ENCODE measurements around the gene CLDN6. TPM values are rescaled to one million over a fixed set of nuclear protein-coding genes. Genes with fewer than 3 reads are reported as not detected.

The CLDN6 gene
- total and polyA plus RNA-seq, 2 of the 13 experiments (the other 11 are each of a cell fraction or from before 2014, with no cell fraction given): 5.9 to 7.6 TPM

DNA sequence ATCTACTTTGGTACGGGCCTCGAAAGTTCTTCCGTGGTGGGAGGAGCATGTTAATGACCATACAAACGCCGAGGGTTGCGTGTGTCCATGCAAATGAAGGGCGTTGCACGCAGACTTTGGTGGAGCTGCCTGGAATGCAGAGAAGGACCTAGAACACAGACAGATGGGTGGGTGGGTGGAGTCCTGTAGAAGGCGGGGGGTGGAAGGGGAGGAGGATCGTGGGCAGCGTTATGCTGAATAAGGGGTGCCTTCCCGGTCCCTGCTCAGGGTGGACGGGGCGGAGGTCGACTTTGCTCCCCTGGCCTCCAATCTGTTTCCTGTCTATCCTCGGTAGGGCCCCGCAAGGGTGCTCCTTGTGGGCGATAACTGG lies 49.6 kb downstream of the CLDN6 start (continued):
- no peak for TF ChIP-seq ZNF550 (CRISPR knock-in tag; IDR thresholded peaks at IDR 0.05; ENCODE audit: borderline replicate concordance)
- no peak for TF ChIP-seq ZNF264 (CRISPR knock-in tag; IDR thresholded peaks at IDR 0.05)
- TF ChIP-seq ZNF543 (CRISPR knock-in tag; IDR thresholded peaks at IDR 0.05): no peak

DNA sequence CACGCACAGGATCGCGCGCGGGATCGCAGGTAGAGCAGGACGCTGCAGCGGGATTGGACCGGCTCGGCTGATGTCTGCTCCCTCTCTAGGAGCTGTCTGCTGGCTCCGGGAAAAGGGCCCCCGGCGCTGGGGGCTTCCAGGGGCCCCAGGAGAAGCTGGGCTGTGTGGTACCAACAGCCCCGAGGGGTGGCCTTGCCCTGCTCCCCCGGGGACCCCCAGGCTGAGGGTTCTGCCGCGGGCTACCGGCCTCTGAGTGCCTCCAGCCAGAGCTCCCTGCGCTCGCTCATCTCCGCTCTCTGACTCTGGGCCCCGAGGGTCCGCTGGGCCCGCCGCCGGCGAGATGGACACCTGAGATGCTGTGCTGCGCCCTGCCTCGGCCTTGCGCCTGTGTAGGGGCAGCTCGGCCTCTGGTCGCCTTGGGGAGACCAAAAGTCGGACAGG lies 50.2 kb downstream of the CLDN6 start:
- no peak for DNase-seq (ENCODE audit: low spot score)

More for the DNA sequence above, 50.2 kb downstream of the CLDN6 start:
- Histone ChIP-seq H3K79me2 (ENCODE audit: insufficient read depth, low read length) (peaks cover 8% of the 10 kb centered on the region), H3K4me2 (ENCODE audit: low read depth, low read length) (no peak overlapping the region), H2AFZ (ENCODE audit: low read length) (no peak overlapping the region), H3K4me1 (ENCODE audit: insufficient read depth, low read length) (peaks cover 21% of the 10 kb centered on the region), H3K36me3 (replicated peaks in 1 of 2; ENCODE audit: control insufficient read depth in 1 of 2, insufficient read depth in 2 of 2, low read length in 2 of 2) (no peaks in the 10 kb centered on the region), H3K9me3 (ENCODE audit: low read length) (no peaks in the 10 kb centered on the region), H3K27me3 (ENCODE audit: control insufficient read depth in 1 of 2, insufficient read depth in 2 of 2, low read length in 2 of 2) (no peaks in the 10 kb centered on the region; a peak in 3 of 5 replicates), H4K20me1 (ENCODE audit: insufficient read depth, low read length) (no peaks in the 10 kb centered on the region), H3K4me3 (replicated peaks in 1 of 3; ENCODE audit: insufficient read depth in 1 of 3, low read depth in 2 of 3, low read length in 3 of 3) (no peak overlapping the region), H3K9ac (ENCODE audit: insufficient read depth, low read depth, low read length) (no peak overlapping the region), H3K27ac (ENCODE audit: extremely low read length, insufficient read depth, low read length) (no peak overlapping the region)
- BruUV-seq (replicated peaks): no TSS peak
- ATAC-seq (no peak), FAIRE-seq (no peak)
- POLR2A ChIA-PET: interaction anchor here (0.6 to 0.7 kb wide), 3 partner anchors 13 to 114 kb away, joined by 3 to 4 read pairs (median 3); no protein-coding TSS in a partner anchor
- in situ Hi-C loops (cut with HindIII; ENCODE audit: extremely low pct_ligation_motif_present, low pct_unique_long_range_greater_than_20kb): no loop called here
- TF ChIP-seq FOXK2 (IDR thresholded peaks at IDR 0.05) (no peak), HNRNPLL (IDR thresholded peaks at IDR 0.05; ENCODE audit: low read depth, low read length, poor library complexity, severe bottlenecking) (no peak), ZNF205 (CRISPR knock-in tag; IDR thresholded peaks at IDR 0.05) (no peak), PRPF4 (IDR thresholded peaks at IDR 0.05; ENCODE audit: low read depth, low read length, poor library complexity, severe bottlenecking) (no peak), AGO2 (optimal IDR thresholded peaks at IDR 0.05; ENCODE audit: low read depth, low read length) (peak; percentile 21), RARA (CRISPR knock-in tag; IDR thresholded peaks at IDR 0.05) (no peak), GABPA (IDR thresholded peaks at IDR 0.05; ENCODE audit: low read depth, low read length) (no peak), GABPA (CRISPR knock-in tag; IDR thresholded peaks at IDR 0.05; ENCODE audit: low read depth) (no peak), AHR (CRISPR knock-in tag; IDR thresholded peaks at IDR 0.05) (no peak)
- TF ChIP-seq, protein P1, sequence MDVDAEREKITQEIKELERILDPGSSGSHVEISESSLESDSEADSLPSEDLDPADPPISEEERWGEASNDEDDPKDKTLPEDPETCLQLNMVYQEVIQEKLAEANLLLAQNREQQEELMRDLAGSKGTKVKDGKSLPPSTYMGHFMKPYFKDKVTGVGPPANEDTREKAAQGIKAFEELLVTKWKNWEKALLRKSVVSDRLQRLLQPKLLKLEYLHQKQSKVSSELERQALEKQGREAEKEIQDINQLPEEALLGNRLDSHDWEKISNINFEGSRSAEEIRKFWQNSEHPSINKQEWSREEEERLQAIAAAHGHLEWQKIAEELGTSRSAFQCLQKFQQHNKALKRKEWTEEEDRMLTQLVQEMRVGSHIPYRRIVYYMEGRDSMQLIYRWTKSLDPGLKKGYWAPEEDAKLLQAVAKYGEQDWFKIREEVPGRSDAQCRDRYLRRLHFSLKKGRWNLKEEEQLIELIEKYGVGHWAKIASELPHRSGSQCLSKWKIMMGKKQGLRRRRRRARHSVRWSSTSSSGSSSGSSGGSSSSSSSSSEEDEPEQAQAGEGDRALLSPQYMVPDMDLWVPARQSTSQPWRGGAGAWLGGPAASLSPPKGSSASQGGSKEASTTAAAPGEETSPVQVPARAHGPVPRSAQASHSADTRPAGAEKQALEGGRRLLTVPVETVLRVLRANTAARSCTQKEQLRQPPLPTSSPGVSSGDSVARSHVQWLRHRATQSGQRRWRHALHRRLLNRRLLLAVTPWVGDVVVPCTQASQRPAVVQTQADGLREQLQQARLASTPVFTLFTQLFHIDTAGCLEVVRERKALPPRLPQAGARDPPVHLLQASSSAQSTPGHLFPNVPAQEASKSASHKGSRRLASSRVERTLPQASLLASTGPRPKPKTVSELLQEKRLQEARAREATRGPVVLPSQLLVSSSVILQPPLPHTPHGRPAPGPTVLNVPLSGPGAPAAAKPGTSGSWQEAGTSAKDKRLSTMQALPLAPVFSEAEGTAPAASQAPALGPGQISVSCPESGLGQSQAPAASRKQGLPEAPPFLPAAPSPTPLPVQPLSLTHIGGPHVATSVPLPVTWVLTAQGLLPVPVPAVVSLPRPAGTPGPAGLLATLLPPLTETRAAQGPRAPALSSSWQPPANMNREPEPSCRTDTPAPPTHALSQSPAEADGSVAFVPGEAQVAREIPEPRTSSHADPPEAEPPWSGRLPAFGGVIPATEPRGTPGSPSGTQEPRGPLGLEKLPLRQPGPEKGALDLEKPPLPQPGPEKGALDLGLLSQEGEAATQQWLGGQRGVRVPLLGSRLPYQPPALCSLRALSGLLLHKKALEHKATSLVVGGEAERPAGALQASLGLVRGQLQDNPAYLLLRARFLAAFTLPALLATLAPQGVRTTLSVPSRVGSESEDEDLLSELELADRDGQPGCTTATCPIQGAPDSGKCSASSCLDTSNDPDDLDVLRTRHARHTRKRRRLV (CRISPR knock-in tag; IDR thresholded peaks at IDR 0.05): no peak
- intact Hi-C loops (cut with micrococcal nuclease; ENCODE audit: unreplicated experiment): no loop called here
- 95% methylated on average over 25 of the region's 33 CpGs for WGBS (ENCODE audit: low lambda C conversion rate)
- CTCF ChIA-PET (ENCODE audit: low intra/inter-chr PET ratio, low total read pairs): no interaction called here
